Subcutaneous adipose tissue (tissue), 4 donors: ENCODE measurements around the gene DLST. TPM values are rescaled to one million over a fixed set of nuclear protein-coding genes. Genes with fewer than 3 reads are reported as not detected.

Source experiments
- total RNA-seq, 4 donors: library from RNA; depleted of rRNA; stranded (reverse); fragments of >200 nt; gene quantifications; one replicate each; pipeline ENCODE4 v1.1.0, GENCODE V29; 2016
- TF ChIP-seq, protein P1 (sequence below): fragments of 450-650 bp; IDR thresholded peaks from one replicate; pipeline ENCODE4 v1.5.1; 2016; ENCODE audit warnings: low read depth, mild to moderate bottlenecking, control low read depth, antibody characterized with exemption, moderate library complexity

Gene DLST
- total RNA-seq, 4 donors from 2014 or later: 91.8 to 152 (median 109) TPM

DNA sequence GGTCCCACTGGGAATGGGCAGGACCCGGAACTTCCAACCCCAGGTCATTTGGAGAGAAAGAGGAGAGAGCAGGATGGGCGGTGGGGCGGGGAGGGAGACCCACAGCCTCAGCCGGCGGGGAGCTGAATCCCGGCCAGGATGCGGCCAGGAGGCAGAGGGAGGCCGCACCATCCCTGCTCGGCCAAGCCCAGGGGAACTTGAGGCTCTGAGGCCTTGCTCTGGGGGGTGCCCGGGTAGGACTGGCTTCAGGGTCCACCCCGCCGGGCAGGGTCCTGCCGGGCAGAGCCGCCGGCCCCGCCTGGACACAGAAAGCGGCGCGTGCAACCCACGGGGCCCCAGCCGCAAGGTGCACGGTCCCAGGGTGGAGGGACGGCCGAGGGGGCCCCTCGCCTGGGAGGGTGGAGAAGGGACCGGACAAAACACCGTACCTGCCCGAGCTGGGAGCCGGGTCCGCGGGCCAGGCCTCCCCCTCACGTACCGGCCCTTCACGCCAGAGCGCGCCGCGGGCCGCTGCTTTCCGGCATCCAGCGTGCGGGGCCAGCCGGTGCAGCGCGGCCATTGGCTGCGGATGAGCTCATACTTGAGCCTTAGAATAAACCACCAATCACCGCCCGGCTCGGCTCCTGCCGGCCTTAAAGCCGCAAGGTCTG is 41.2 kb downstream of the DLST start, which contains the start of gene RPS6KL1:
TSS of gene RPS6KL1 (minus strand) at position 509 of the 650 bp plus-strand sequence. CDS start 1,719 bp downstream, outside the sequence.
- TF ChIP-seq, protein P1, sequence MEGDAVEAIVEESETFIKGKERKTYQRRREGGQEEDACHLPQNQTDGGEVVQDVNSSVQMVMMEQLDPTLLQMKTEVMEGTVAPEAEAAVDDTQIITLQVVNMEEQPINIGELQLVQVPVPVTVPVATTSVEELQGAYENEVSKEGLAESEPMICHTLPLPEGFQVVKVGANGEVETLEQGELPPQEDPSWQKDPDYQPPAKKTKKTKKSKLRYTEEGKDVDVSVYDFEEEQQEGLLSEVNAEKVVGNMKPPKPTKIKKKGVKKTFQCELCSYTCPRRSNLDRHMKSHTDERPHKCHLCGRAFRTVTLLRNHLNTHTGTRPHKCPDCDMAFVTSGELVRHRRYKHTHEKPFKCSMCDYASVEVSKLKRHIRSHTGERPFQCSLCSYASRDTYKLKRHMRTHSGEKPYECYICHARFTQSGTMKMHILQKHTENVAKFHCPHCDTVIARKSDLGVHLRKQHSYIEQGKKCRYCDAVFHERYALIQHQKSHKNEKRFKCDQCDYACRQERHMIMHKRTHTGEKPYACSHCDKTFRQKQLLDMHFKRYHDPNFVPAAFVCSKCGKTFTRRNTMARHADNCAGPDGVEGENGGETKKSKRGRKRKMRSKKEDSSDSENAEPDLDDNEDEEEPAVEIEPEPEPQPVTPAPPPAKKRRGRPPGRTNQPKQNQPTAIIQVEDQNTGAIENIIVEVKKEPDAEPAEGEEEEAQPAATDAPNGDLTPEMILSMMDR: no peak

DNA sequence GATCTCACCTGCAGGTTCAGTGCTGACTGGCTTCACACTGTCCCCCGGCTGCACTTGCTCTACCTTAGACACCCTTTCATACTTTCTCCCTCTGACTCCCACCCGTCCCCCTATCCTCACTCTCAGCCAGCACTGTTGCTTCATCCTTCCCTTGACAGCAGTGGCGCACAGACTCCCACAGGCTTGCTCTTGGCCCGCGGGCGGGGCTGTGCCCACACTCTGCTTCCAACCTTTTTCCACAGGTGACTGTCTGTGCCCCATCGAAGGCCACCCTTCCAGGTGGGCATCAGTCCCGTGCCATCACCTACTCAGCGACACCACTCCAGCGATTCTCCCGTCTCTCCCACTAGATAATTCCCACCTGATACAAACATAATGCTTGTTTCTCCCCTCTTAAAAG is 42.3 kb downstream of the DLST start:
- TF ChIP-seq, protein P1: no peak

DNA sequence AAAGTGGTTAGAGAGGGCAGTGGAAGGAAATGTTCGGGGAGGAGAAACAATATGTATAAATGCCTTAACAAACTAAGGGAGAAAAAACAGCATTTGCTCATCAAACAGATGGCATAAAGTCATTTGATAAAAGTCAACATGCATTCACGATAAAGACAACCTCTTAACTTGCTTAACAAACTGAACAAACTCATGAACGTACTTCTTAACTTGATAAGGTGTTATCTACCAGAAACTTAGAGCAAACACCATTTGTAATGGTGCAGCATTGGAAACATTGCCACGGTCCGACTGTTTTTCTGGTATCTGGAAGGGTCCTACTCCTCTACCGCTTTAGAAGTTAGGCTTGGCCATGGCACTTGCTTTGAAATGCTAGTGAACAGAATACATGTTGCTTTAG is 45.5 kb downstream of the DLST start:
- TF ChIP-seq, protein P1: no peak

DNA sequence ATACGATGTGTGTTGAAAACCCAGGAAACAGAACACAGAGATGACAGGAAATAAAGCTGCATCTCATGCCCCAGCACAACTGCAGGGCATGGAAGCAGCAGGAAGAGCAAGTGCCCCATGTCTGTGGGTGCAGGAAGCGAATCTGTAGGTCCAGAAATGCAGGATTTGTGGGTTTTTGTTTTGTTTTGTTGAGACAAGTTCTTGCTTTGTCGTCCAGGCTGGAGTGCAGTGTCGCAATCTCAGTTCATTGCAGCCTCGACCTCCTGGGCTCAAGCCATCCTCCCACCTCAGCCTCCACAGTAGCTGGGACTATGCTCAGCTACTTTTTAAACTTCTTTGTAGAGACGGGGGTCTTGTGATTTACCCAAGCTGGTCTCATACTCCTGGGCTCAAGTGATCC is 47.5 kb downstream of the DLST start:
- TF ChIP-seq, protein P1: no peak

DNA sequence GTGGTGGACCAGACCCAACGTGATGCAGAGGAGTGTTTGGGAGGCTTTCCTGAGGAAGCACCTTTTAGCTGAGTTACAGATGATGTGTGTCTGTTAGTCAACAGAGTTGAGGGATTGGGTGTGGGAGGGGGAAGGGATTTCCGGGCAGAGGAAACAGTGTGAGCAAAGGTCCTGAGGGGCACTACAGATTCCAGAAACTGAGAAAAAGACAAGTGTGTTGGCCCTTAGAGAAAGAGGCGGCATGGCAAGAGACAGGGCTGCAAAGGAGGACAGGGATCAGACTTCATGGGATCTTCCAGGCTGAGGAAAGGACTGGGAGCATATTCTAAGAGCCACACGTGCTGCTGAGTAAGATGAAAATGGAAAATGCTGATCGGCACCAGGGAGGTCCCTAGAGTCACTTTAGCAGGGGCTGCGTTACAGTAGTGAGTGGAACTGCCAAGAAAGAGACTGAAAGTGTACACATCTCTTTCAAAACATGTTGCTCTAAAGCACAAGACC is 50.7 kb downstream of the DLST start:
- TF ChIP-seq, protein P1: no peak

DNA sequence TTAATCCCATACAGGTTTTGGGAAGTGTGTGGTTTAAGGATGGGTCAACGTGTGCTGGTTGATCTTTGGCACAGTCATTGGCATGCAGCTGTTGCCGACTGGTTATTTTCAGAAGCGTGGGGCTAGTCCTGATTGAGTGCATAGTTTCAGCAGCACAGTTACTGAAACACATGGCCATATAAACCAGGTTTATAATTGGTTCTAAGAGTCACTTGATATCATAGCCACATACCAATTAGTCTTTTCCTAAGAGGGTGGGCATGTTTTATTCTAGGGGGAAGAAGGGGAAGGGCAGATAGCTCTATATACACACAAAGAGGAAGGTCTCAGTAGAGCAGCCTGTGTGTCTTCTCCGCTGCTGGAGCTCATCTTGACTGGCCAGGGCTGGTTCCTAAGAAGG is 52.3 kb downstream of the DLST start:
- TF ChIP-seq, protein P1: no peak

DNA sequence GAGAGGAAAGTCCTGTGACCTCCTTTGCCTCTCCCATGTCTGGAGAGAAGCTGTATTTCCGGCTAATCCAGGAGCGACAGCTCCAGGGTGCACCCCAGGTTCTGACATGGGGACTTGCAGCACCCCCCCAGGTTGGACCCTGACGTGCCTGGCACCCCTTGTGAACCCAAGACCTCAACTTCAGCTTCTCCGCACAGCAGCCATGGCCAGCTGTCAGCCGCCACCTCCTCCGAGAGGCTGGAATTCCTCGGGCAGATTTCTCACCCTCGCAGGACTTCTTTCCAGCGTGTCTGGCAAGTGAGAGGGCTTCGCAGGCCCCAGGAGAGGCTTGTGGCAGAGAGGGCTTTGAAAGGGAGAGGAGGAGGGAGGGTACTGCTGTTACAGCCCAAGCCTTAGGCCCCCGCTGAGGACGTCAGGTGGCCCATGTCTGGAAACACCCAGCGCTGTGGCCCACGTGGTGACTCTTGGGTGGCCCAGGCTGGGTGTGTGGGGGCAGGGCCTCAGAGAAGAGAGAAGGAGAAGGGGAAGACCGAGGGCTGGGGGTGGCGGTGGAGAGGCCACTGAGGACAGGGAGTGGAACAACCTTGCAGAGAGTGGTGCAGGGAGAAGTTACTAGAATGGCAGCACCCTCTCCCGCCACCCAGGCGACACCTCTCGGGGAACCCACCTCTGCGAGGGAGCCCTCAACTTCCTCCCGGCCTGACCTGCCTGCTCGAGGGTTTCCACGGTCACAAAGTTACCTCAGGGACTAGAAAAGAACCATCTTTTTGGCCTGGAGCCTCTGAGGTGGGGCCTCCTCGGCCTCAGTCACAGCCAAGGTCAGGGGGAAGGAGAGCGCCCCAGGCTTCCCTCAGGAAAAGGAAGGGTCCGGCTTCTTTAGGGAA is 53.0 kb downstream of the DLST start:
- TF ChIP-seq, protein P1: no peak
